Lower leg skin (tissue), 3 donors: ENCODE data around the gene KCTD20.

Experiments used
- POLR2A ChIP-seq, 2 donors: fragments of 450-650 bp; IDR thresholded peaks; one replicate each; pipeline ENCODE4 v1.6.1; 2016 to 2017; ENCODE audit warnings: antibody characterized with exemption in 2 of 2, mild to moderate bottlenecking in 1 of 2, moderate library complexity in 1 of 2
- TF ChIP-seq, protein P1 (sequence below), 3 donors: fragments of 450-650 bp; IDR thresholded peaks; one replicate each; pipeline ENCODE4 v1.5.1; 2016; ENCODE audit warnings: antibody characterized with exemption in 3 of 3, mild to moderate bottlenecking in 3 of 3, moderate library complexity in 2 of 3

DNA sequence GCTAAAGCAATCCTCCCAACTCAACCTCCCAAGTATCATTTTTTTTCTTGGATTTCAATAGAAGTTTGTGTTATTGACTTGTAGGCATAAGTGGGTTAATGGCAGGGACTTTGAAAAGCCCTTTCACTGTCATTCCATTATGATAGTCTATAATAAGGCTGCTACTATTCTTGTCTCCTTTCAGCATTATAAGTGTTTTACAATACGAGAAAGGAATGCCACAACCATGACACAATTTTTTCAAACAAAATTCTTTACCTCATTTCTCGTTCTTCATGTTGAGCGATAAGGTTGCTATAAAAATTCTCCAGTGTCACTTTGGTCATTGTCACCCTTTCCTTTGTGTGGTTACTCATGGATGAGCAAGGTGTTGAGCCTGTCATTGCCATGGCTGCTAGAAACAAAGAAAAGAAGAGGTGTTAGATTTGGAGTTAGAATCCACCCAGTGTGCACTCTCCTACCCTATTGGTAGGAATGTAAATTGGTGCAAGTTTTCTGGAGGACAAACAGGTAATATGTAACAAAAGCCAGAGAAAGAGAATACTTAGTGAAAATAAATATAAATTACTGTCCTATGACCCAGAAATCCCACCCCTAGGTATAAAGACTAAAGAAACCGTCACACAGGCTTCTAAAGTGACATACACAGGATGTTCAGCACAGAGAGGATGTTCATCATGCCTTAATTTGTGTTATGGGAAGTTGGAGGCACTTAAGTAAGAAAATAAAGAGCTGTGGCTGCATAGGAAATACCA lies 97.2 kb downstream of the KCTD20 start:
- TF ChIP-seq, protein P1, sequence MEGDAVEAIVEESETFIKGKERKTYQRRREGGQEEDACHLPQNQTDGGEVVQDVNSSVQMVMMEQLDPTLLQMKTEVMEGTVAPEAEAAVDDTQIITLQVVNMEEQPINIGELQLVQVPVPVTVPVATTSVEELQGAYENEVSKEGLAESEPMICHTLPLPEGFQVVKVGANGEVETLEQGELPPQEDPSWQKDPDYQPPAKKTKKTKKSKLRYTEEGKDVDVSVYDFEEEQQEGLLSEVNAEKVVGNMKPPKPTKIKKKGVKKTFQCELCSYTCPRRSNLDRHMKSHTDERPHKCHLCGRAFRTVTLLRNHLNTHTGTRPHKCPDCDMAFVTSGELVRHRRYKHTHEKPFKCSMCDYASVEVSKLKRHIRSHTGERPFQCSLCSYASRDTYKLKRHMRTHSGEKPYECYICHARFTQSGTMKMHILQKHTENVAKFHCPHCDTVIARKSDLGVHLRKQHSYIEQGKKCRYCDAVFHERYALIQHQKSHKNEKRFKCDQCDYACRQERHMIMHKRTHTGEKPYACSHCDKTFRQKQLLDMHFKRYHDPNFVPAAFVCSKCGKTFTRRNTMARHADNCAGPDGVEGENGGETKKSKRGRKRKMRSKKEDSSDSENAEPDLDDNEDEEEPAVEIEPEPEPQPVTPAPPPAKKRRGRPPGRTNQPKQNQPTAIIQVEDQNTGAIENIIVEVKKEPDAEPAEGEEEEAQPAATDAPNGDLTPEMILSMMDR (IDR thresholded peaks at IDR 0.05), result no peak
- no peak for TF ChIP-seq POLR2A (IDR thresholded peaks at IDR 0.05)
